ENCODE data around the gene CSNK2A1. TPM values are rescaled to one million over a fixed set of nuclear protein-coding genes. Genes with fewer than 3 reads are reported as not detected.

The CSNK2A1 gene
- total RNA-seq, 1 experiment from 2014 or later, result 229 TPM

DNA sequence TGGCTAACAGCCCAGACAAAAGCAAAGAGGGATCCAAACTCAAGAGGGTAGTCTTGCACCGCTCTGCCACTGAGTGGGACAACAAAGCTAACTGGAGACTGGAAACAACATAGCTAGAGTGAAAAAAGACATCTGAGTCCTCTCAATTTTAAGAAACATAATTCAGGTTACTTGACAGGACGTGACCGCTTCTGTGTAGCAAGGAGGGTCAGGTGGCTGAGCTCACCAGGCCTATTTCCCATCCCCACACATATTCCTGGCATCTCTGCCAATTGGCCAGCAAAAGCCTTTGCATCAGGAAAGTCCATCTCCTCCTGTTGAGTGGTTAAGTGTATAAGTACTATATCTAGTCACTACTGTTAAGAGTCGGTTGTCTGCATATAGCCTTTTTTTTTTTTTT lies 55.9 kb downstream of the CSNK2A1 start:
- no peaks in the 10 kb centered on the region for H3K4me1 ChIP-seq (ENCODE audit: insufficient read depth, low read length)
- H2AK5ac ChIP-seq (ENCODE audit: insufficient read length, low read length), result no peak overlapping the region
- H2BK120ac ChIP-seq (ENCODE audit: low read depth, low read length, poor library complexity, severe bottlenecking), result no peak overlapping the region
- no peak overlapping the region; a peak in 1 of 7 replicates for H3K27ac Mint-ChIP-seq
- no peak overlapping the region for H4K5ac ChIP-seq (ENCODE audit: insufficient read length, low read depth, low read length)
- no peaks in the 10 kb centered on the region for H4K20me1 ChIP-seq (ENCODE audit: control insufficient read depth, insufficient read depth, insufficient read length)
- TF ChIP-seq, protein P1, sequence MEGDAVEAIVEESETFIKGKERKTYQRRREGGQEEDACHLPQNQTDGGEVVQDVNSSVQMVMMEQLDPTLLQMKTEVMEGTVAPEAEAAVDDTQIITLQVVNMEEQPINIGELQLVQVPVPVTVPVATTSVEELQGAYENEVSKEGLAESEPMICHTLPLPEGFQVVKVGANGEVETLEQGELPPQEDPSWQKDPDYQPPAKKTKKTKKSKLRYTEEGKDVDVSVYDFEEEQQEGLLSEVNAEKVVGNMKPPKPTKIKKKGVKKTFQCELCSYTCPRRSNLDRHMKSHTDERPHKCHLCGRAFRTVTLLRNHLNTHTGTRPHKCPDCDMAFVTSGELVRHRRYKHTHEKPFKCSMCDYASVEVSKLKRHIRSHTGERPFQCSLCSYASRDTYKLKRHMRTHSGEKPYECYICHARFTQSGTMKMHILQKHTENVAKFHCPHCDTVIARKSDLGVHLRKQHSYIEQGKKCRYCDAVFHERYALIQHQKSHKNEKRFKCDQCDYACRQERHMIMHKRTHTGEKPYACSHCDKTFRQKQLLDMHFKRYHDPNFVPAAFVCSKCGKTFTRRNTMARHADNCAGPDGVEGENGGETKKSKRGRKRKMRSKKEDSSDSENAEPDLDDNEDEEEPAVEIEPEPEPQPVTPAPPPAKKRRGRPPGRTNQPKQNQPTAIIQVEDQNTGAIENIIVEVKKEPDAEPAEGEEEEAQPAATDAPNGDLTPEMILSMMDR (conservative IDR thresholded peaks at IDR 0.05), result no peak
- whole genome bisulfite sequencing (ENCODE audit: extremely low coverage, insufficient read length, low lambda C conversion rate), result no CpG with 5 or more reads among the region's 4 CpGs
- H3K79me2 ChIP-seq (ENCODE audit: insufficient read depth, low read length), result no peaks in the 10 kb centered on the region
- H3K4me3 Mint-ChIP-seq, result no peak overlapping the region
- H3K27me3 Mint-ChIP-seq (ENCODE audit: low read depth), result no peaks in the 10 kb centered on the region
- no peaks in the 10 kb centered on the region for H3K9me3 ChIP-seq (ENCODE audit: control insufficient read depth, low read depth, low read length)
- no peaks in the 10 kb centered on the region for H3K9me3 Mint-ChIP-seq
- H3K79me1 ChIP-seq (ENCODE audit: insufficient read depth, low read depth, low read length, poor library complexity, severe bottlenecking), result no peaks in the 10 kb centered on the region
- H3K4me1 Mint-ChIP-seq, result no peaks in the 10 kb centered on the region
- H3K56ac ChIP-seq (ENCODE audit: insufficient read length, low read depth, low read length), result no peak overlapping the region
- no peak overlapping the region for H2BK5ac ChIP-seq (ENCODE audit: insufficient read length, low read length)
- no peak overlapping the region for H4K91ac ChIP-seq (ENCODE audit: insufficient read length, low read depth, low read length)
- no peak overlapping the region for H3K23ac ChIP-seq (ENCODE audit: insufficient read length, low read depth, low read length)
- H2BK20ac ChIP-seq (ENCODE audit: low read depth, low read length, poor library complexity, severe bottlenecking), result no peak overlapping the region
- DNase-seq, result no peak
- H2BK12ac ChIP-seq (ENCODE audit: insufficient read length, low read depth, low read length), result no peak overlapping the region
- H3K23me2 ChIP-seq (ENCODE audit: insufficient read length, low read depth, low read length, poor library complexity, severe bottlenecking), result no peaks in the 10 kb centered on the region
- H2AFZ ChIP-seq (ENCODE audit: low read length), result no peak overlapping the region
- no peaks in the 10 kb centered on the region for H3K27me3 ChIP-seq (ENCODE audit: insufficient read depth, low read length)
- H3K9ac ChIP-seq (ENCODE audit: extremely low read depth, insufficient read length, low read length), result no peak overlapping the region
- no peak overlapping the region for H3K4ac ChIP-seq (ENCODE audit: low read depth, low read length)
- no peak overlapping the region for H2BK15ac ChIP-seq (ENCODE audit: low read depth, low read length)
- H3T11ph ChIP-seq (ENCODE audit: low read length), result no peak overlapping the region
- no peak overlapping the region for H3K4me2 ChIP-seq (ENCODE audit: insufficient read depth, insufficient read length, low read length)
- no peak overlapping the region for H3K14ac ChIP-seq (ENCODE audit: insufficient read depth, low read length)
- no peak overlapping the region for H3K27ac ChIP-seq (ENCODE audit: insufficient read length, low read depth, low read length)
- no peak overlapping the region for H4K8ac ChIP-seq (replicated peaks; ENCODE audit: insufficient read length, low read depth, low read length)
- peaks cover 57 to 95% (median 87%) of the 10 kb centered on the region in 3 experiments for H3K36me3 Mint-ChIP-seq (ENCODE audit: insufficient read depth in 1 of 3, low read depth in 3 of 3)
- no peak overlapping the region for H3K18ac ChIP-seq (ENCODE audit: insufficient read length, low read depth, low read length)
